Measurements from ENCODE around the gene CTU2.

The CTU2 gene

DNA sequence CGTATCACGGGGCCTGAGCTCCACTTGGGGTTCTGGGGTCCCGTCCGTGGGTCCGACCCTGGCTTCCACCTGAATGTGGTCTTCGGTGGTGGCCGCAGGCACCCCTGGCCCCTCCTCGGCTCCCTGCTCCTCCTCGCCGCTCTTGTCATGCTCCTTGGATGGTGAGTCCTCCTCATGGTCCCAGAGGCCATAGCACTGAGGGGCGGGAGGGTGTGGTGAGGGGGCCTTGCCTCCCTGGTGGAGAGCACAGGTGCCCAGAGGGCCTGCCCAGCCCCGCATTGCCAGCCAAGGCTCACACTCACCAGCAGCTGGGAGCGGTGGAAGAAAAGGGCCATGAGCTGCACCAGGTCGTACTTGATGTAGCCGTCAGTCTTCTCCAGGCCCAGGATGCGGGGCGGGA, 14.9 kb downstream of the CTU2 start:
- Histone ChIP-seq H3K4me1 (ENCODE audit: insufficient read depth, low read length) (no peaks in the 10 kb centered on the region), H3K9me3 (ENCODE audit: control insufficient read depth, insufficient read depth, low read length) (no peaks in the 10 kb centered on the region), H3K9ac (ENCODE audit: low read depth, low read length) (no peak overlapping the region), H3K36me3 (ENCODE audit: insufficient read depth, low read length) (no peaks in the 10 kb centered on the region; the same call in 1 of the 2 replicates)

DNA sequence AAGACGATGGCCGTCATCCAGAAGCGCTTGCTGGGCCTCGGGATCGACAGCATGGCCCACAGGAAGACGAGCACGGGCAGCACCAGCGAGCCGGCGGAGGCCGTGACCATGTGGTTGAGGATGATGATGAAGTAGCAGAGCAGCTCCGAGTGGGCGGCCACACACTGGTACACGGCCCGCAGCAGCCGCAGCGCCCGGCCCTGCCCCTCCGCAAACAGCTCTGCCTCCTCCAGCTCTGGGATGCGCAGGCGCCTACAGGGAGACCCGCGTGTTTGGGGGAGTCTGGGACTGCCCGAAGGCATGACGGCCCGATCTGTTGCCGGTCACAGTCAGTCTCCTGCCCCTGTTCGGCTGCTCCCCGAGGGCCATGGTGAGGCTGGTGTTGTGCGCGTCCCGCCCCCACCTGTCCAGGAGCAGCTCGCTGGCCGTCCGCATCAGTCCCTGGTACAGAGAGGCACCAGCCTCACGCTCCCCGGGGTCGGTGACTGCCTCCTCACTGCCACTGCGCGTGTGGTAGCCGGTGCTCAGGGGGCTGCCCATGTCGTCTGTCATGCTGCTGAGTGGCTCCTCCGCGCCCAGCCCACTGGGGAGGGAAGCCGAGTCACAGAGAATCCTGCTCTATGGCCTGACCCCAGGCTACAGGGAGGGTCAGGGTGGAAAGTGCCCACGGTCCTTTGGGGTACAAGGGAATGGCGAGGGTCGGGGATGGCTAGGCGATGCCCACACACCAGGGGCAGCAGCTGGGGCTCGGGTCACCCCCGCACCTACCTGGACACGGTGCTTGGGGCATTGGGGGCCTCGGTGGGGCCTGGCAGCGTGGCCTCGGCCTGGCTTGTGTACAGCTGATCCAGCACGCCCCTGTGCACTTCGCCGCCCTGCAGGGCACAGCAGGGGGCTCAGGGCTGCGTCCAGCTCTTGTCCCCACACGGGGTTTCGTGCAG, 15.8 kb downstream of the CTU2 start:
- H3K4me1 ChIP-seq (ENCODE audit: insufficient read depth, low read length), result no peaks in the 10 kb centered on the region
- H3K9me3 ChIP-seq (ENCODE audit: control insufficient read depth, insufficient read depth, low read length), result no peaks in the 10 kb centered on the region
- H3K9ac ChIP-seq (ENCODE audit: low read depth, low read length), result no peak overlapping the region
- H3K36me3 ChIP-seq (ENCODE audit: insufficient read depth, low read length), result no peaks in the 10 kb centered on the region; the same call in 1 of the 2 replicates

DNA sequence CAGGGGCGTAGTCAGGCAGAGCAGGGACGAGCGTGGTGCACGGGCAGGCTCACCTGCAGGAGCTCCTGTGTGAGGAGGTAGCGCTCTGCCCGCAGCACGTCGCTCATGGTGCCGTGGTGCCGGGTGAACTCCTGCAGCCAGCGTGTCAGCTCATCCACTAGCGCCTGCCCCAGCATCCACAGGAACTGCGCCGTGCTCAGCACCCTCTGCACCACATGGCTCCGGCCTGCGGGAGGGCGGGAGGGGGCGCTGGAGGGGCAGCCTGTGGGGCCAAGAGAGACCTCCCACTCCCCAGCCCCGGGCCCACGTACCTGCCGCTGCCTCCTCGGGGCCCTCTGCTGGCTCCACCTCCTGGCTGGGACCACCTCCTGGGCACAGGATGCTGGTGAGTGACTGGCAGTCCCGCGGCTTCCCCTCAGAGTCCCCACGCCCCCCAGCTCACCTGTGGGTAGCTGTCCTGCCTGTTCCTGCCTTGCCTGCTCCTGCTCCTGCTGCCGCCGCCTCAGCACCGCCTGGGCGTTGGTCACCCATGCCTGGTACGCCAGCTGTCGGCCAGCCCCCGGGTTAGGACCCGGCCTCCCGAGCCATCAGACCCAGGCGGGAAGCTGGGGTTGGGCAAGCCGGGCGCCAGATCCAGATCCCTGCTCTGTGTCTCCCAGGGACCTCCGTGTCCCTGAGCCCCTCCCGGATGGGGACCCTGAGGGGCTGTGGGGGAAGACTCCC, 16.6 kb downstream of the CTU2 start:
- no peaks in the 10 kb centered on the region; the same call in 1 of the 2 replicates for H3K36me3 ChIP-seq (ENCODE audit: insufficient read depth, low read length)
- H3K4me1 ChIP-seq (ENCODE audit: insufficient read depth, low read length), result no peaks in the 10 kb centered on the region

DNA sequence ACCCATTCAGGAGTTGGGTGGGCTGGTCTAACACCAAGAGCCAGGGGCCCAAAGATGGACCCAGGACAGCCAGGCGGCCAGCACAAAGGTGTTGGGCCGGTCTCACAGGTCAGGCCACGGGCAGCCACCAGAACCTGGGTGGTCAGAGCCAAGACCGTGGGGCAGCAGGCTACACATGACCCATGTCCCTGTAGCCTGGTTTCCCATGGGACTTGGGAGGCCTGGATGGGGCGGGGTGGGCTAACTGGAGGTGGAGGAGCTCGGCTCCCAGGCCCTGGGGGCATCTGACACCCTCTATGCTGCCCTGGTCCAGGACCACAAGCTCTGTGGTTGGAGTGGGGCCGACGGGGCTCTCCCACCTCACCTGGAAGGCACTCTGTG, 17.2 kb downstream of the CTU2 start:
- H3K9ac ChIP-seq (ENCODE audit: low read depth, low read length), result no peak overlapping the region
- H3K4me1 ChIP-seq (ENCODE audit: insufficient read depth, low read length), result no peaks in the 10 kb centered on the region
- H3K36me3 ChIP-seq (ENCODE audit: insufficient read depth, low read length), result no peaks in the 10 kb centered on the region
- no peaks in the 10 kb centered on the region for H3K9me3 ChIP-seq (ENCODE audit: control insufficient read depth, insufficient read depth, low read length)

More for the DNA sequence above, 16.6 kb downstream of the CTU2 start:
- Histone ChIP-seq H3K9ac (ENCODE audit: low read depth, low read length) (no peak overlapping the region), H3K9me3 (ENCODE audit: control insufficient read depth, insufficient read depth, low read length) (no peaks in the 10 kb centered on the region)

DNA sequence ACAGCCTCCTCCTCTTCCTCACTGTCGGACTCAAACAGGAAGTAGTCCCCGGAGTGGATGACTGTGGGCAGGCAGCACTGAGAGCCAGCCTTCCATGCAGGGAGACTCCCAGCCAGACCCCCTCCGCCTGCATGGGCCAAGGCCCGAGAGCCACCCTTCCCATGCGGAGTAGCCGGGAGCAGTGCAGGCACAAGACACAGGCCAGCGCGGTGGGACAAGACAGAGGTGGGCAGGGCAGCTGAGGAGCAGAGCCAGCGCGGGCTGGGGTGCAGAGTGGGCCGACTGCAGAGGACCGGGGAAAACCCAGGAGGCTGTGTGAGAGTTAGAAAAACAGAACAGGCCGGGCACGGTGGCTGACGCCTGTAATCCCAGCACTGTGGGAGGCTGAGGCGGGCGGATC, 17.6 kb downstream of the CTU2 start:
- H3K9me3 ChIP-seq (ENCODE audit: control insufficient read depth, insufficient read depth, low read length), result no peaks in the 10 kb centered on the region
- H3K36me3 ChIP-seq (ENCODE audit: insufficient read depth, low read length), result no peaks in the 10 kb centered on the region
- no peaks in the 10 kb centered on the region for H3K4me1 ChIP-seq (ENCODE audit: insufficient read depth, low read length)
- no peak overlapping the region for H3K9ac ChIP-seq (ENCODE audit: low read depth, low read length)

DNA sequence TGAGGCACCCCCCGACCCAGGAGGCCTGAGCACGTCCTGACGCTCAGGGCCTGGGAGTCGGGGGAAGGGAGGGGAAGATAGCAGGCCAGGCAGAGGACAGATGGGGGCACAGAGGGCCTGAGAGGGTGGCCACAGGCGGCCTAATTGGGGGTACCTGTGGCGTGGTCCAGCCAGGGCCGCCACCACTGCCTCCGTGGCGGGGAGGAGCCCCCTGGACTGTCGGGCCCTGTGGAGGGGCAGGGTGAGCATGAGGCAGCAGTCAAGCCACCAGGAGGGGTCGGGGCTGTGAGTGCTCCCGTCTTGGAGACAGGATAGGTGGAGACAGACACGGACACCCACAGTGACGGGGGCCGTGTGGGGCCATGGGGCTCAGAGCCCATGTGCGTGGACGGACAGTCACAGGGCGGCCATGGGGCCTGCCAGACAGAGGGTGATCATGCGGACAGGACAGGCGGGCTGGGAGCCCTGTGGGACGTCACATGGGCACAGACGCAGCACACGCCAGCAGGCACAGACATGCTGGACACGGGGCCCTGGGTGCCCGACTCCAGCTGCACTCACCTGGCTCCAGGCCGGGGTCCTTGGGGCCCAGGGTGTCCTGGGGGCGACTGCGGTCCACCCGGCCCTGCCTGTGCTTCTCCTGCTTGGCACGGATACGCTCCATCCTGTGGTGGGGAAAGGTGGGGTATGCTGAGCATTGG, 18.7 kb downstream of the CTU2 start:
- Histone ChIP-seq H3K36me3 (ENCODE audit: insufficient read depth, low read length) (no peaks in the 10 kb centered on the region), H3K4me1 (ENCODE audit: insufficient read depth, low read length) (no peaks in the 10 kb centered on the region), H3K9ac (ENCODE audit: low read depth, low read length) (no peak overlapping the region), H3K9me3 (ENCODE audit: control insufficient read depth, insufficient read depth, low read length) (no peaks in the 10 kb centered on the region)

DNA sequence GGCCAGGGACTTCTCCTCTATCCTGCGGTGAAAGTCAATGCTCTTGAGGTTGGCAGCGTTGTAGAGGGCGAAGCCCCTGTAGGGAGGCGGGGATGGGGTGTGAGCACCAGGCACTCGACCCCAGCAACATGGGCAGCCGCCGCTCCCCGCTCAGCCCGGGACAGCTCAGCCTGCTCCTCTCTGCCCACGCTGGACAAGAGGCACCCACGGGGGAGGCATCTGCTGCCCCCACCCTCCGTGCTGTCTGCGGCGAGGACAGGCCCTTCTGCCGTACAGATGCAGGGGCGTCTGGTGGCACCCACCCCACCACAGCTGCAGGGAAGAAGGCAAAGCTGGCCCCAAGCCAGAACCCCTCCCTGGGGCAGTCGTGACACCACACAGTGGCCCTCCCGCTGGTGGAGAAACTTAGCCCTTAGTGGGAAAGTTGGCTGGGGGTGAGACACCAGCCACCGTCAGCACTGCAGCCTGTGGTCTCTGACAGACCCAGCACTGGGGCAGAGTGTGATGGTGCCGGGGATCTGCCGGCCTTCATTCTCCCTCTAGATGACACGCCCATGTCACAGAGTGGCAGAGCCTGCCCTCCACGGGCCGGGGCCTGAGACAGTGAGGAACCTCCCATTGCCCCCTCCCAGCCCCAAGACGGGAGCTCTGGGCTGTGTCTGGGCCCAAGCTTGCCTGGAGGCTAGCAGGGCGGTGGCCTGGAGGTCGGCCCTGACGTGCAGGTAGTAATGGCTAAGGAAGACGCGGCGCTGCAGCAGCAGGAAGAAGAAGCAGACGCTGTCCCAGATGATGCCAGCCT, 19.5 kb downstream of the CTU2 start:
- no peak overlapping the region for H3K9ac ChIP-seq (ENCODE audit: low read depth, low read length)
- no peaks in the 10 kb centered on the region for H3K4me1 ChIP-seq (ENCODE audit: insufficient read depth, low read length)
- H3K36me3 ChIP-seq (ENCODE audit: insufficient read depth, low read length), result no peaks in the 10 kb centered on the region
- H3K9me3 ChIP-seq (ENCODE audit: control insufficient read depth, insufficient read depth, low read length), result no peaks in the 10 kb centered on the region

DNA sequence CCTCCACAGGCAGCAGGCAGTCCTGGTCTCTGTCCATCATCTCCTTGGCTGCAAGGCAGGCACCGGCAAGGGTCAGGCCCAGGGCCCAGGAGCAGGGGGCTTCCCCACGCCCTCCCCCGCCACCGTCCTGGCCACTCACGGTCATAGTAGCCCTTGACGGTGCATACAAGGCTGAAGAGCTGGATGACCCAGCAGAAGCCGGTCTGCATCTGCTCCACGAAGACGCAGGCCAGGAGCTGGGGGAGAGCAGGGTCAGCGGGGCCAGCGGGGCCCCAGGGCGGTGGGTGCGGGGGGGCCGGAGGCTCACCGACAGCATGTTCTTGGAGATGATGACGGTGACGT, 20.1 kb downstream of the CTU2 start:
- Histone ChIP-seq H3K9me3 (ENCODE audit: control insufficient read depth, insufficient read depth, low read length) (no peaks in the 10 kb centered on the region), H3K4me1 (ENCODE audit: insufficient read depth, low read length) (no peaks in the 10 kb centered on the region), H3K36me3 (ENCODE audit: insufficient read depth, low read length) (no peaks in the 10 kb centered on the region), H3K9ac (ENCODE audit: low read depth, low read length) (no peak overlapping the region)

DNA sequence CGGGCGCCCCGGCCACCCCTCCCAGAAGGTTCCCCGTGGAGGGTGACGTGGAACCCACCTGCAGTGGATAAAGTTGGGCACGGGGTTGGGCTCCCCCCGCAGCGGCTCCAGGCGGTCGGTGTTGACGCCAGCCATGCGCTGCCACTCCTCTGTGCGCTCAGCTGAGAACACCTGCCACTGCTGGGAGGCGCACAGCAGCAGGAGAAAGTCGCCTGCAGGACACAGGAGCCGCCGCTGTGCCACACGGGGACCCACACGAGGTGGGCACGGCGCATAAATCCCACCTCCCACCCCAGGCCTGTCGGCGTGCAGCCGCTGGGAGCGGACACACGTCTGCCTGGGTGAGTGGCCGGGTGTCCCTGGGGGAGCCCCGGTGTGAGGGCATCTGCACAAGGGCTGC, 20.7 kb downstream of the CTU2 start:
- H3K36me3 ChIP-seq (ENCODE audit: insufficient read depth, low read length), result no peaks in the 10 kb centered on the region
- H3K9me3 ChIP-seq (ENCODE audit: control insufficient read depth, insufficient read depth, low read length), result no peaks in the 10 kb centered on the region
- no peak overlapping the region for H3K9ac ChIP-seq (ENCODE audit: low read depth, low read length)
- H3K4me1 ChIP-seq (ENCODE audit: insufficient read depth, low read length), result no peaks in the 10 kb centered on the region

DNA sequence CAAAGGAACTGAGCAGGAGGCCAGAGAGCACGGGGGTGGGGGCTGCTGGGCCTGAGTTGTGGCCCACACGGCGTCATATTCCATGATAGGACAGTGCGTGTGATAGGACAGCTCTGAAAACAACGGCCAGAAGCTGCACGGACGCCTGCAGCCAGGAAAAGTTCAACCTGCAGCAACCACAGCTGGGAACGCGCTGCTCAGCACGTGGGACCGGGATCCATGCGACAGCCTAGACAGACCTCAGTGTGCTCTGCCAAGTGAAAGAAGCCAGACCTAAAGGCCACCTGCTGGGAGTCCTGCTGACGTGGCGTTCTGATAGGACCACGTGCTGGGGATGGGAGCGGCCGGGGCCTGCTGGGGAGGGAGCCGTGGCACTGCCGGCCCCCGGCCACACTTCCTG, 21.6 kb downstream of the CTU2 start:
- Histone ChIP-seq H3K9me3 (ENCODE audit: control insufficient read depth, insufficient read depth, low read length) (no peaks in the 10 kb centered on the region), H3K9ac (ENCODE audit: low read depth, low read length) (no peak overlapping the region), H3K36me3 (ENCODE audit: insufficient read depth, low read length) (no peaks in the 10 kb centered on the region), H3K4me1 (ENCODE audit: insufficient read depth, low read length) (no peaks in the 10 kb centered on the region)

DNA sequence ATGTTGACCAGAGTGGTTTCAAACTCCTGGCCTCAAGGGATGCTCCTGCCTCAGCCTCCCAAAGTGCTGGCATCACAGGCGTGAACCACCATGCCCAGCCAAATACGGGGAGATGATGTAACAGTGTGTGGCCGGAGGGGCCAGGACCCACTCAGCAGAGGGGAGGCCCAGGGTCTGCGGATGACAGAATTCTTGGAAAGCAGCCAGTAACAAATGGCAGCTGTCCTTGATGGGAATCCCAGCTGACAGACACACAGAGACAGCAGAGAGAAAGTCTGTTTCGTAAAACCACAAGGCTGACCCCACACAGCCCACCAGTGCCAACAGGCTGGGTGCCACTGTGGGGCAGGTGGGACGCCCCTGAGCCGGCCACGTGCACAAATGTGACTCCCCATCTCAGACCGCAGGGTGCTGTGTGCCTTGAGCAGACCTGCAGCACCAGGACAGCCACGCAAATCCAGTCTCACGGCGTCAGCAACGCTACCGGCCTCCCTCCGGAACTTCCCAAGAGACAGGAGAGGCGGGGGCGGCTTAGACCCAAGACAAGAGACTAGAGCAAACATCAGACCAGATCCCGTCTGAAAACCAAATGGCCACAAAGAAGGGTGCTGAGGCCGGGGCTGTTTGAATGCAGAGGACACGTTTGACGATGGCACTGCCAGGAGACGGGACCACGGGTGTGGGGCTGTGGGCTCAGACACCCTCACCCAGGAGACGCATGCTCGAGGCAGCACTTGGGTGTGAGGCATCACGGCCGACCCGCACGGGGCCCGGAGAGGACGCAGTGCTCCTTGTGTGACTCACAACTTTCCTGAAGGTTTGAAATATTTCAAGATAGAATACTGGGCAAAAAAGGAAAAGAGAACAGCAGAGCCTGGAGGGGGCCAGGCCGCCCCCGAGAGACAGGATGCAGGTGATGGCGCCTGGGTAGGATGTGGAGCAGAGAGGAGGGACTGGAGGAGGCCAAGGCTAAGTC, 24.6 kb downstream of the CTU2 start:
- Histone ChIP-seq H3K9me3 (ENCODE audit: control insufficient read depth, insufficient read depth, low read length) (no peaks in the 10 kb centered on the region), H3K36me3 (ENCODE audit: insufficient read depth, low read length) (no peaks in the 10 kb centered on the region), H3K4me1 (ENCODE audit: insufficient read depth, low read length) (no peaks in the 10 kb centered on the region), H3K9ac (ENCODE audit: low read depth, low read length) (no peak overlapping the region)

DNA sequence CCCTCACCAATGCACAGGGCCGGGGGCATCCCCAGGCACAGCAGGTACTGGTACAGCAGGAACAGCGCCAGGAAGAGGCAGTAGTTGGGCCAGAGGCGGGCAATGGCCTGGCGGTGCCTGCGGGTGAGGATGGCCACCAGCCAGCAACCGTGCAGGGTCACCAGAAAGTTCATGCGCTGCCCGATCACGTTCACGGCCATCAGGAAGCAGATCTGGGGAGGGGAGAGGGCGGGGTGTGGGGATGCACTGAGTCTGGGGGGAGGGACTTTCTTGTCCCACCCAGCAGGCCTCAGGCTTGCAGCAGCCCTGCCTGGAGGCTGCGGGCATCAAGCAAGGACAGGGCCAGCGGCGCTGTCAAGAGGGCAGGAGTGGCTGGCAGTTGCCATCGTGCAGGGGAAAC, 25.4 kb downstream of the CTU2 start:
- no peaks in the 10 kb centered on the region for H3K9me3 ChIP-seq (ENCODE audit: control insufficient read depth, insufficient read depth, low read length)
- no peaks in the 10 kb centered on the region for H3K4me1 ChIP-seq (ENCODE audit: insufficient read depth, low read length)
- H3K36me3 ChIP-seq (ENCODE audit: insufficient read depth, low read length), result no peaks in the 10 kb centered on the region
- no peak overlapping the region for H3K9ac ChIP-seq (ENCODE audit: low read depth, low read length)

All from ES-I3 (cell line).